GM19328 (cell line): ENCODE results near the gene LRP1-AS.
"Not testable (repeated sequence)": the region's sequence is repeated elsewhere in the genome, so short reads cannot be mapped to it uniquely, and the experiment has no call there.

Experiments
- ATAC-seq: cut with Tn5 transposase; IDR thresholded peaks from one replicate; pipeline ENCODE4 v1.9.1; 2021; ENCODE audit warnings: mild to moderate bottlenecking, moderate library complexity; ENCODE audit not compliant: unreplicated experiment

The LRP1-AS gene

GRCh38 chr12:57123813-57124212 is 23.6 kb downstream of the LRP1-AS start:
- ATAC-seq: no peak

GRCh38 chr12:57120718-57121117 is 26.7 kb downstream of the LRP1-AS start:
- ATAC-seq: not testable (repeated sequence)

GRCh38 chr12:57119294-57120085 is 27.9 kb downstream of the LRP1-AS start:
- no peak for ATAC-seq

GRCh38 chr12:57118711-57119271 is 28.6 kb downstream of the LRP1-AS start:
- no peak for ATAC-seq

GRCh38 chr12:57116580-57117281 is 30.7 kb downstream of the LRP1-AS start:
- ATAC-seq: no peak

GRCh38 chr12:57112492-57113294 is 34.7 kb downstream of the LRP1-AS start:
- no peak for ATAC-seq

GRCh38 chr12:57111031-57111734 is 36.2 kb downstream of the LRP1-AS start, which contains the start of gene STAT6:
TSS of gene STAT6 (minus strand) at chr12:57111362. CDS start at chr12:57108278, 3,084 bp downstream.
- ATAC-seq: peak; percentile 42

- ATAC-seq: no peak
These were observed 37.1 kb downstream of the LRP1-AS start for GRCh38 chr12:57110104-57111030.

- no peak for ATAC-seq
These were observed 38.0 kb downstream of the LRP1-AS start for GRCh38 chr12:57109207-57110103.

GRCh38 chr12:57107456-57108155 is 39.8 kb downstream of the LRP1-AS start:
- no peak for ATAC-seq

- ATAC-seq: no peak
These were observed 41.3 kb downstream of the LRP1-AS start for GRCh38 chr12:57106021-57106708.

GRCh38 chr12:57105011-57105753 is 42.2 kb downstream of the LRP1-AS start:
- no peak for ATAC-seq

- ATAC-seq: no peak
These were observed 43.0 kb downstream of the LRP1-AS start for GRCh38 chr12:57104292-57104910.

GRCh38 chr12:57103856-57104255 is 43.6 kb downstream of the LRP1-AS start:
- ATAC-seq: no peak

- ATAC-seq: no peak
These were observed 45.3 kb downstream of the LRP1-AS start for GRCh38 chr12:57101892-57102695.
